Heart left ventricle (tissue), 16 donors: ENCODE results near the gene NANOS3. TPM values are rescaled to one million over a fixed set of nuclear protein-coding genes. Genes with fewer than 3 reads are reported as not detected.

Experiments used
- ATAC-seq, 4 donors: fragments of 200-7000 bp; cut with Tn5 transposase; one replicate each; pipeline ENCODE4 v1.9.1; 2020 to 2022; ENCODE audit warnings: moderate library complexity in 4 of 4, mild to moderate bottlenecking in 3 of 4, moderate number of reproducible peaks in 1 of 4
- DNase-seq, 5 donors: peaks; one replicate each; pipeline ENCODE4 v3.0.0-alpha.2; 2020
- H3K27ac ChIP-seq, 12 donors: fragments of 200-600 bp; sonication (generic) in 4 of 12; one replicate each; pipeline versions ENCODE4 v1.5.0 to v1.8.0; 2016 to 2022; ENCODE audit warnings: mild to moderate bottlenecking in 2 of 12
- H3K27me3 ChIP-seq, 9 donors: fragments of 200-600 bp; sonication (generic) in 2 of 9; one replicate each; pipeline versions ENCODE4 v1.5.1 to v1.8.0; 2016 to 2022; ENCODE audit warnings: mild to moderate bottlenecking in 3 of 9
- H3K36me3 ChIP-seq, 9 donors: fragments of 200-600 bp; sonication (generic) in 2 of 9; one replicate each; pipeline versions ENCODE4 v1.5.0 to v1.8.0; 2018 to 2022; ENCODE audit warnings: mild to moderate bottlenecking in 2 of 9
- H3K4me1 ChIP-seq, 12 donors: fragments of 200-600 bp; sonication (generic) in 4 of 12; one replicate each; pipeline versions ENCODE4 v1.5.0 to v1.8.0; 2016 to 2022; ENCODE audit warnings: mild to moderate bottlenecking in 3 of 12
- H3K4me3 ChIP-seq, 12 donors: fragments of 200-600 bp; sonication (generic) in 4 of 12; one replicate each; pipeline versions ENCODE4 v1.5.0 to v1.8.0; 2017 to 2022; ENCODE audit warnings: mild to moderate bottlenecking in 9 of 12, moderate library complexity in 4 of 12
- H3K9me3 ChIP-seq, 12 donors: fragments of 200-600 bp; sonication (generic) in 4 of 12; one replicate each; pipeline versions ENCODE4 v1.5.0 to v1.8.0; 2016 to 2022; ENCODE audit warnings: mild to moderate bottlenecking in 1 of 12
- CTCF ChIP-seq, 12 donors: fragments of 200-600 bp; sonication (generic) in 4 of 12; IDR thresholded peaks; one replicate each; pipeline versions ENCODE4 v1.5.0 to v1.8.0; 2018 to 2022; ENCODE audit warnings: antibody characterized with exemption in 12 of 12, mild to moderate bottlenecking in 5 of 12
- POLR2A ChIP-seq, 2 donors: fragments of 450-650 bp; IDR thresholded peaks; one replicate each; pipeline ENCODE4 v1.6.1; 2017; ENCODE audit warnings: antibody characterized with exemption in 2 of 2, mild to moderate bottlenecking in 2 of 2, moderate library complexity in 2 of 2
- WGBS, 4 donors: extraction: QIAGEN DNeasy Blood & Tissue Kit in 2 of 4; methylation state at CpG; one replicate each; pipeline versions ENCODE4 v1.1.5 to v1.1.7; 2013 to 2018; 5-methylcytosine and 5-hydroxymethylcytosine counted together
- intact Hi-C, 10 donors: fragments of 100-400 bp; cut with DNase I; formaldehyde crosslinking; loops; one replicate each; pipeline versions ENCODE4 v1.11.1 to v1.14.2; 2022
- polyA plus RNA-seq, 2 donors: library from polyadenylated mRNA; stranded (reverse); fragments of 200-250 nt; gene quantifications; one replicate each; pipeline ENCODE4 v1.2.3, GENCODE V29; 2013
- total RNA-seq, 9 donors: library from RNA; depleted of rRNA in 2 of 9; stranded (reverse); fragments of >200 nt in 2 of 9; fragmentation: NEBNext Ultra II Directional in 3 of 9; extraction: Animal tissue kit (Norgen Biotek cat#: 25700) in 3 of 9; gene quantifications; one replicate each; pipeline versions ENCODE4 v1.1.0 to v1.2.4, GENCODE V29; 2016 to 2023
- donor health status: ischemic (EF 13 %, LVEDD 7.1; RV severe dilation, severe dysfunction).
- donor health status: healthy with polysubstance abuse.
- donor health status: DM: no; HTN: yes; CAD: no.
- donor health status: DM: no; HTN: no; CAD: no.
- donor health status: ischemic (EF 25% LVEDD 6.9; RV normal size, moderate dysfunction).
- donor health status: ischemic (EF 25% LVEDD 5.7; RV mildly dilated, moderate dysfunction).
- donor health status: healthy.
- donor health status: DM: yes; HTN: yes; CAD: no.
- donor health status: ischemic (EF 35%, LVEDD 5.7; RV mildly dilated, moderate dysfunction).
- donor health status: nonischemic (EF 11% LVEDD 7.7; RV severe dilation, severe dysfunction).
- donor health status: DM: yes; HTN: yes; CAD: no.
- donor health status: PGD.
- donor health status: ischemic (EF 29% LVEDD 5.4; RV normal size, mild dysfunction).
- donor health status: nonischemic (EF 23%, LVEDD 6.1; RV moderate dilation, normal function).

Gene NANOS3
- total and polyA plus RNA-seq, 11 donors, result 0.36 to 1.7 (median 1.1) TPM; not detected in 5

GRCh38 chr19:13856497-13856896 is 20.4 kb upstream of the NANOS3 start:
- no peak overlapping the region for H3K4me3 ChIP-seq
- 50 to 63% (median 51%) methylated on average over 2 of the region's 2 CpGs for WGBS, 4 donors
- intact Hi-C loops, result loop anchor here in 1 of 10 donors (2.0 kb wide), 1 partner anchor 64 kb away; no protein-coding TSS in a partner anchor
- H3K36me3 ChIP-seq, result no peaks in the 10 kb centered on the region
- no peak for DNase-seq
- no peak for ATAC-seq
- H3K4me1 ChIP-seq, result peaks cover 0 to 16% (median 11%) of the 10 kb centered on the region in 12 donors
- no peaks in the 10 kb centered on the region for H3K9me3 ChIP-seq
- TF ChIP-seq POLR2A (IDR thresholded peaks at IDR 0.05), result no peak
- no peak for TF ChIP-seq CTCF (IDR thresholded peaks at IDR 0.05)
- no peaks in the 10 kb centered on the region for H3K27me3 ChIP-seq
- no peak overlapping the region for H3K27ac ChIP-seq

- H3K9me3 ChIP-seq, result no peaks in the 10 kb centered on the region
- peak in 1 of 12 donors; percentile 15 for TF ChIP-seq CTCF (IDR thresholded peaks at IDR 0.05)
- TF ChIP-seq POLR2A (IDR thresholded peaks at IDR 0.05), result no peak
- no peaks in the 10 kb centered on the region for H3K36me3 ChIP-seq
- no peak overlapping the region for H3K4me3 ChIP-seq
- peaks cover 0 to under 1% (median 0%) of the 10 kb centered on the region in 9 donors for H3K27me3 ChIP-seq
- intact Hi-C loops, result no loop called here
- ATAC-seq (no peak), DNase-seq (no peak)
- no peak overlapping the region for H3K27ac ChIP-seq
- WGBS, 4 donors, result 97 to 99% (median 99%) methylated on average over 3 of the region's 3 CpGs
- peaks cover 0 to 22% (median 13%) of the 10 kb centered on the region in 12 donors for H3K4me1 ChIP-seq
Observed at GRCh38 chr19:13859361-13859880, 17.5 kb upstream of the NANOS3 start.

GRCh38 chr19:13860679-13861391 is 16.1 kb upstream of the NANOS3 start:
- Histone ChIP-seq H3K9me3 (no peaks in the 10 kb centered on the region), H3K4me3 (peak overlapping the region in 9 of 12 donors; percentile 42 to 64 (median 52)), H3K4me1 (peaks cover 0 to 28% (median 14%) of the 10 kb centered on the region in 12 donors), H3K27ac (peak overlapping the region in 11 of 12 donors; percentile 83 to 97 (median 95)), H3K27me3 (peaks cover 0 to 10% (median 0%) of the 10 kb centered on the region in 9 donors), H3K36me3 (no peaks in the 10 kb centered on the region)
- 74 to 86% (median 80%) methylated on average over 13 of the region's 13 CpGs for WGBS, 4 donors
- TF ChIP-seq POLR2A (IDR thresholded peaks at IDR 0.05), result no peak
- TF ChIP-seq CTCF (IDR thresholded peaks at IDR 0.05), result no peak
- intact Hi-C loops, result loop anchor here in 8 of 10 donors (1.0 to 10.0 kb wide), 9 partner anchors 10 to 586 kb away; partner anchors contain the start of gene ZSWIM4 (in 1 of the 8)
- DNase-seq (peak in 1 of 5 donors; percentile 27), ATAC-seq (no peak)

GRCh38 chr19:13861392-13861713 is 15.6 kb upstream of the NANOS3 start:
- ATAC-seq, result peak; percentile 4 to 25 (median 8)
- Histone ChIP-seq H3K9me3 (no peaks in the 10 kb centered on the region), H3K4me1 (peaks cover 0 to 33% (median 19%) of the 10 kb centered on the region in 12 donors), H3K4me3 (peak overlapping the region in 11 of 12 donors; percentile 7 to 64 (median 50)), H3K27me3 (peaks cover 0 to 14% (median 0%) of the 10 kb centered on the region in 9 donors), H3K27ac (peak overlapping the region; percentile 81 to 97 (median 94)), H3K36me3 (no peaks in the 10 kb centered on the region)
- WGBS, 4 donors, result 23 to 49% (median 30%) methylated on average over 6 to 11 of the region's 11 CpGs
- TF ChIP-seq CTCF (IDR thresholded peaks at IDR 0.05) (no peak), POLR2A (IDR thresholded peaks at IDR 0.05) (no peak)
- peak in 3 of 5 donors; percentile 47 to 55 (median 48) for DNase-seq
- intact Hi-C loops, result loop anchor here in 8 of 10 donors (1.0 to 10.0 kb wide), 8 partner anchors 10 to 587 kb away; partner anchors contain the start of gene ZSWIM4 (in 1 of the 8)
